Kidney epithelial cell (primary cell): ENCODE data around the gene THBS4. TPM values are rescaled to one million over a fixed set of nuclear protein-coding genes. Genes with fewer than 3 reads are reported as not detected.

Experiments
- DNase-seq: peaks from one replicate; pipeline ENCODE4 v3.0.0-alpha.2; 2010; ENCODE audit warnings: low read depth
- H3K27me3 ChIP-seq: 2 replicates; pipeline ENCODE4 v1.6.0; 2011; ENCODE audit warnings: low read length; ENCODE audit not compliant: control insufficient read depth, insufficient read depth
- H3K36me3 ChIP-seq: 2 replicates; pipeline ENCODE4 v1.5.1; 2011; ENCODE audit warnings: low read length; ENCODE audit not compliant: control insufficient read depth, insufficient read depth
- H3K4me3 ChIP-seq: 2 replicates; pipeline ENCODE4 v1.5.1; 2011; ENCODE audit warnings: low read depth, mild to moderate bottlenecking, control low read depth, low read length
- CTCF ChIP-seq: IDR thresholded peaks from 2 replicates; pipeline ENCODE4 v1.5.1; 2011; ENCODE audit warnings: mild to moderate bottlenecking, moderate library complexity, low read length, control low read depth, inconsistent platforms; ENCODE audit not compliant: insufficient read depth, poor library complexity, severe bottlenecking
- total RNA-seq: library from RNA; depleted of rRNA; stranded (reverse); fragments of >200 nt; gene quantifications from 2 replicates; pipeline ENCODE4 v1.2.3, GENCODE V29; 2015

Gene THBS4
- total RNA-seq, 1 donor from 2014 or later: 2.6 TPM

GRCh38 chr5:80061547-80061946, 26.4 kb downstream of the THBS4 start:
- Histone ChIP-seq H3K4me3 (no peak overlapping the region), H3K36me3 (no peaks in the 10 kb centered on the region), H3K27me3 (no peaks in the 10 kb centered on the region)
- DNase-seq: no peak
- TF ChIP-seq CTCF: no peak

- TF ChIP-seq CTCF: no peak
- no peak for DNase-seq
- Histone ChIP-seq H3K27me3 (no peaks in the 10 kb centered on the region), H3K36me3 (no peaks in the 10 kb centered on the region), H3K4me3 (no peak overlapping the region)
Measured at GRCh38 chr5:80064124-80064523, 29.0 kb downstream of the THBS4 start.

GRCh38 chr5:80067016-80067415, 31.9 kb downstream of the THBS4 start:
- no peak for TF ChIP-seq CTCF

GRCh38 chr5:80067531-80068245, 32.5 kb downstream of the THBS4 start:
- Histone ChIP-seq H3K27me3 (no peaks in the 10 kb centered on the region), H3K4me3 (no peak overlapping the region)

More at GRCh38 chr5:80067016-80067415, 31.9 kb downstream of the THBS4 start:
- H3K27me3 ChIP-seq: no peaks in the 10 kb centered on the region
- no peak overlapping the region for H3K4me3 ChIP-seq
- no peaks in the 10 kb centered on the region for H3K36me3 ChIP-seq
- DNase-seq: no peak

GRCh38 chr5:80068246-80068636, 33.1 kb downstream of the THBS4 start:
- no peaks in the 10 kb centered on the region for H3K36me3 ChIP-seq
- no peaks in the 10 kb centered on the region for H3K27me3 ChIP-seq
- no peak overlapping the region for H3K4me3 ChIP-seq
- DNase-seq: no peak
- TF ChIP-seq CTCF: no peak

More at GRCh38 chr5:80067531-80068245, 32.5 kb downstream of the THBS4 start:
- no peaks in the 10 kb centered on the region for H3K36me3 ChIP-seq
- no peak for DNase-seq
- TF ChIP-seq CTCF: no peak

- Histone ChIP-seq H3K36me3 (no peaks in the 10 kb centered on the region), H3K27me3 (no peaks in the 10 kb centered on the region), H3K4me3 (no peak overlapping the region)
- no peak for DNase-seq
- TF ChIP-seq CTCF: no peak
Measured at GRCh38 chr5:80068775-80069174, 33.6 kb downstream of the THBS4 start.
